H9 (cell line): ENCODE data around the gene DDX25. TPM values are rescaled to one million over a fixed set of nuclear protein-coding genes. Genes with fewer than 3 reads are reported as not detected.

Experiments used
- DNase-seq: peaks from one replicate; pipeline ENCODE4 v3.0.0-alpha.2; 2017
- H2AFZ ChIP-seq: one replicate; pipeline ENCODE4 v1.6.1; 2013; ENCODE audit warnings: mild to moderate bottlenecking, low read length, control low read depth, moderate library complexity
- H2AK5ac ChIP-seq: 2 replicates; pipeline ENCODE4 v1.6.1; 2013; ENCODE audit warnings: low read length, control low read depth, mixed read lengths; ENCODE audit not compliant: insufficient read length
- H2BK120ac ChIP-seq: one replicate; pipeline ENCODE4 v1.6.1; 2013; ENCODE audit warnings: low read depth, mild to moderate bottlenecking, low read length, control low read depth, inconsistent platforms; ENCODE audit not compliant: poor library complexity, severe bottlenecking
- H2BK12ac ChIP-seq: 2 replicates; pipeline ENCODE4 v1.6.1; 2013; ENCODE audit warnings: low read length, control low read depth, mixed read lengths, low read depth; ENCODE audit not compliant: insufficient read length
- H2BK15ac ChIP-seq: 2 replicates; pipeline ENCODE4 v1.6.1; 2013; ENCODE audit warnings: low read depth, low read length, control low read depth
- H2BK20ac ChIP-seq: one replicate; pipeline ENCODE4 v1.6.1; 2013; ENCODE audit warnings: low read depth, mild to moderate bottlenecking, low read length, control low read depth, inconsistent platforms; ENCODE audit not compliant: poor library complexity, severe bottlenecking
- H2BK5ac ChIP-seq: 2 replicates; pipeline ENCODE4 v1.6.1; 2013; ENCODE audit warnings: low read length, control low read depth, mixed read lengths; ENCODE audit not compliant: insufficient read length
- H3K14ac ChIP-seq: 2 replicates; pipeline ENCODE4 v1.6.1; 2013; ENCODE audit warnings: low read length, control low read depth; ENCODE audit not compliant: insufficient read depth
- H3K18ac ChIP-seq: 2 replicates; pipeline ENCODE4 v1.6.1; 2013; ENCODE audit warnings: low read depth, mild to moderate bottlenecking, mixed read lengths, low read length, control low read depth; ENCODE audit not compliant: insufficient read length
- H3K23ac ChIP-seq: 2 replicates; pipeline ENCODE4 v1.6.1; 2013; ENCODE audit warnings: low read length, control low read depth, mixed read lengths, low read depth; ENCODE audit not compliant: insufficient read length
- H3K23me2 ChIP-seq: 2 replicates; pipeline ENCODE4 v1.6.1; 2013; ENCODE audit warnings: low read depth, mild to moderate bottlenecking, mixed read lengths, low read length, control low read depth; ENCODE audit not compliant: insufficient read length, poor library complexity, severe bottlenecking
- H3K27ac ChIP-seq: 2 replicates; pipeline ENCODE4 v1.5.1; 2013; ENCODE audit warnings: low read length, control low read depth, mixed read lengths, low read depth; ENCODE audit not compliant: insufficient read length
- H3K27me3 ChIP-seq: 2 replicates; pipeline ENCODE4 v1.6.1; 2013; ENCODE audit warnings: low read length, control low read depth, inconsistent platforms; ENCODE audit not compliant: insufficient read depth
- H3K4ac ChIP-seq: 2 replicates; pipeline ENCODE4 v1.6.1; 2013; ENCODE audit warnings: low read depth, mild to moderate bottlenecking, control low read depth, inconsistent platforms, low read length, moderate library complexity
- H3K4me1 ChIP-seq: 2 replicates; pipeline ENCODE4 v1.6.1; 2013; ENCODE audit warnings: low read length, control low read depth, inconsistent platforms; ENCODE audit not compliant: insufficient read depth
- H3K4me2 ChIP-seq: 2 replicates; pipeline ENCODE4 v1.6.1; 2013; ENCODE audit warnings: low read length, control low read depth, mixed read lengths; ENCODE audit not compliant: insufficient read length, insufficient read depth
- H3K56ac ChIP-seq: 2 replicates; pipeline ENCODE4 v1.6.1; 2013; ENCODE audit warnings: low read depth, mild to moderate bottlenecking, mixed read lengths, low read length, control low read depth; ENCODE audit not compliant: insufficient read length
- H3K79me1 ChIP-seq: 2 replicates; pipeline ENCODE4 v1.6.1; 2013; ENCODE audit warnings: low read depth, mild to moderate bottlenecking, moderate library complexity, low read length, control low read depth, inconsistent platforms; ENCODE audit not compliant: insufficient read depth, poor library complexity, severe bottlenecking
- H3K79me2 ChIP-seq: 2 replicates; pipeline ENCODE4 v1.6.1; 2013; ENCODE audit warnings: low read length, control low read depth, inconsistent platforms; ENCODE audit not compliant: insufficient read depth
- H3K9ac ChIP-seq: 2 replicates; pipeline ENCODE4 v1.6.1; 2013; ENCODE audit warnings: low read length, control low read depth, mixed read lengths; ENCODE audit not compliant: insufficient read length; ENCODE audit errors: extremely low read depth
- H3K9me3 ChIP-seq: one replicate; pipeline ENCODE4 v1.6.1; 2013; ENCODE audit warnings: low read depth, low read length, inconsistent platforms; ENCODE audit not compliant: control insufficient read depth
- H3T11ph ChIP-seq: one replicate; pipeline ENCODE4 v1.6.1; 2013; ENCODE audit warnings: mild to moderate bottlenecking, low read length, control low read depth, inconsistent platforms
- H4K20me1 ChIP-seq: one replicate; pipeline ENCODE4 v1.6.1; 2013; ENCODE audit not compliant: control insufficient read depth, insufficient read length, insufficient read depth
- H4K5ac ChIP-seq: 2 replicates; pipeline ENCODE4 v1.6.1; 2013; ENCODE audit warnings: low read depth, mild to moderate bottlenecking, mixed read lengths, low read length, control low read depth; ENCODE audit not compliant: insufficient read length
- H4K8ac ChIP-seq: replicated peaks from 2 replicates; pipeline ENCODE4 v1.6.1; 2013; ENCODE audit warnings: low read length, control low read depth, mixed read lengths, low read depth; ENCODE audit not compliant: insufficient read length
- H4K91ac ChIP-seq: 2 replicates; pipeline ENCODE4 v1.6.1; 2013; ENCODE audit warnings: low read depth, mild to moderate bottlenecking, moderate library complexity, mixed read lengths, low read length, control low read depth; ENCODE audit not compliant: insufficient read length
- H3K27ac Mint-ChIP-seq, 3 experiments: 2 replicates in 2 of 3; 3 replicates in 1 of 3; pipeline ENCODE4 v1.8.0; 2020 to 2021; ENCODE audit warnings: mixed read lengths in 3 of 3, mild to moderate bottlenecking in 1 of 3, moderate library complexity in 1 of 3
- H3K27me3 Mint-ChIP-seq: 2 replicates; pipeline ENCODE4 v1.8.0; 2021; ENCODE audit warnings: low read depth, mild to moderate bottlenecking, moderate library complexity, mixed read lengths
- H3K36me3 Mint-ChIP-seq, 3 experiments: 2 replicates in 2 of 3; 3 replicates in 1 of 3; pipeline ENCODE4 v1.8.0; 2020 to 2021; ENCODE audit warnings: low read depth in 3 of 3, mixed read lengths in 3 of 3; ENCODE audit not compliant: insufficient read depth in 1 of 3
- H3K4me1 Mint-ChIP-seq, 2 experiments: 2 replicates each; pipeline ENCODE4 v1.8.0; 2020; ENCODE audit warnings: mixed read lengths in 2 of 2
- H3K4me3 Mint-ChIP-seq, 2 experiments: 2 replicates in 1 of 2; 3 replicates in 1 of 2; pipeline ENCODE4 v1.8.0; 2020 to 2021; ENCODE audit warnings: mild to moderate bottlenecking in 2 of 2, mixed read lengths in 2 of 2, moderate library complexity in 1 of 2
- H3K9me3 Mint-ChIP-seq, 2 experiments: 2 replicates in 1 of 2; 3 replicates in 1 of 2; pipeline ENCODE4 v1.8.0; 2020; ENCODE audit warnings: mild to moderate bottlenecking in 2 of 2, mixed read lengths in 2 of 2, moderate library complexity in 1 of 2
- WGBS: extraction: QIAGEN DNeasy Blood & Tissue Kit; methylation state at CpG from one replicate; pipeline ENCODE4 v1.1.7; 2013; ENCODE audit warnings: missing lambda C conversion rate, low lambda C conversion rate, mixed read lengths; ENCODE audit not compliant: insufficient read length; ENCODE audit errors: extremely low coverage; 5-methylcytosine and 5-hydroxymethylcytosine counted together
- total RNA-seq: library from RNA; stranded (reverse); gene quantifications from 2 replicates; pipeline ENCODE4 v1.2.1, GENCODE V29; 2021
- TF ChIP-seq, protein P1 (sequence below): fragments of 200-600 bp; sonication (generic); conservative IDR thresholded peaks from 3 replicates; pipeline ENCODE4 v1.8.0; 2021; ENCODE audit warnings: antibody characterized with exemption, mild to moderate bottlenecking

DDX25 gene
- total RNA-seq, 1 experiment from 2014 or later = 6.9 TPM

DNA sequence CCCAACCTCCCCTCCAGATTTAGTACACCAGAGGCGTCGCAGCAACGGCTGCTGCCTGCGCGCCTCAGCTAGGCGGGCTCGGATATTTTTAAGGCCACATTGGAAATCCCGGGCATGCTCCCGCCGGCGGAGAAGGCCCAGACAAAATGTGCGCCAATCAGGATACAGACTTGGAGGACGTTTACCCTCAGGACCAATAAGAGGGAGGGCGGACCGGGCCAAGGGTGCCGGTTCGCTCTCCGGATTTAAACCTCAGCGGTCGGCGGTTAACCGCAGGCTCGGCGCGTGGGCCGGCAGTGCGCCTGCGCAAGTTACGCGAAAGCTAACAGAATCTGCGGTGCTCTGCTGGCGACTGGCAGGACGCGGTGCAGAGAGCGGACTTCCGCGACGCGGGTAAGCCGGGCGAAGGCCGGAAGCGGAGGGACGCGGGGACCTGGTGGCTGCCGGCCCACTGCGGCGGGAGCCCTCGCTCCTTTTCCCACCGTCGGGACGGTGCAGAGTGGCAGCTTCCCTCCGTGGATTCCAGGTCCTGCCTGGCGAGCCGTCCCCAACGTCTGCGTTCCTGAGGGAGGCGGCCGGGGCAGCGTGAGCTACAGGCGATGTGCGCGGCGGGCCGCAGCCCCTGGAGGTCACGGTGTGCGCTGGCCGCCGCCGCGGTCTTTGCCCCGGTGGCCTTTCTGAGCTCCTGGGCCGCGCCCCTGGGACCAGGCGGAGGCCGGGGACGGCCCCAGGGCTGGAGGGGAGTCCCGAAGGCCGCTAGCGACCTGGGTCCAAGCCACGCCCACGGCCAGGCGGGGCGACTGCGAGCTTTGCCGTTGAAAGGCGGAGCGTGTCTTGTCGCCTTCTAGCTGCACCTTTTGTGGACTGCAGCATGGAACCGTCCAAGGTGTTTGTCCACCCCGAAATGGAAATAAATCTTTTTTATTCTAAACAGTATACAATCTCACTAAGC, 16.7 kb upstream of the DDX25 start, which contains the start of gene HYLS1:
Gene HYLS1 (plus strand): TSS at position 296 of the 952 bp plus-strand sequence. CDS start 11,701 bp downstream, outside the sequence.
- Histone ChIP-seq H3K14ac (peak within 1 kb of the TSS; percentile 90), H2BK20ac (no peak within 1 kb of the TSS), H3K27ac (no peak within 1 kb of the TSS), H2BK120ac (peak within 1 kb of the TSS; percentile 96), H3K4ac (peak within 1 kb of the TSS; percentile 87; the same call in 1 of the 2 replicates), H4K5ac (no peak within 1 kb of the TSS), H4K20me1 (no peaks in the 10 kb centered on the region), H2AK5ac (no peak within 1 kb of the TSS), H3T11ph (no peak within 1 kb of the TSS), H3K23ac (no peak within 1 kb of the TSS), H3K79me1 (no peaks in the 10 kb centered on the region), H3K4me1 (no peaks in the 10 kb centered on the region), H2BK5ac (no peak within 1 kb of the TSS), H3K27me3 (no peaks in the 10 kb centered on the region), H2AFZ (no peak within 1 kb of the TSS), H3K23me2 (peaks cover 11% of the 10 kb centered on the region), H3K9me3 (no peaks in the 10 kb centered on the region), H4K91ac (no peak within 1 kb of the TSS), H4K8ac (no peak within 1 kb of the TSS), H3K4me2 (peak within 1 kb of the TSS; percentile 68), H2BK12ac (no peak within 1 kb of the TSS), H3K79me2 (peaks cover 2% of the 10 kb centered on the region; the same call in 1 of the 2 replicates), H2BK15ac (no peak within 1 kb of the TSS), H3K18ac (peak within 1 kb of the TSS; percentile 87), H3K9ac (peak within 1 kb of the TSS; percentile 58), H3K56ac (no peak within 1 kb of the TSS)
- peak; percentile 97 for DNase-seq
- H3K4me3 Mint-ChIP-seq = peak within 1 kb of the TSS; percentile 72 to 79
- peaks cover 6 to 13% (median 6%) of the 10 kb centered on the region in 3 experiments for H3K36me3 Mint-ChIP-seq
- peaks cover 3% of the 10 kb centered on the region in 2 experiments; a peak in 2 of 4 replicates for H3K4me1 Mint-ChIP-seq
- peaks cover 18 to 20% of the 10 kb centered on the region in 2 experiments for H3K9me3 Mint-ChIP-seq
- TF ChIP-seq, protein P1, sequence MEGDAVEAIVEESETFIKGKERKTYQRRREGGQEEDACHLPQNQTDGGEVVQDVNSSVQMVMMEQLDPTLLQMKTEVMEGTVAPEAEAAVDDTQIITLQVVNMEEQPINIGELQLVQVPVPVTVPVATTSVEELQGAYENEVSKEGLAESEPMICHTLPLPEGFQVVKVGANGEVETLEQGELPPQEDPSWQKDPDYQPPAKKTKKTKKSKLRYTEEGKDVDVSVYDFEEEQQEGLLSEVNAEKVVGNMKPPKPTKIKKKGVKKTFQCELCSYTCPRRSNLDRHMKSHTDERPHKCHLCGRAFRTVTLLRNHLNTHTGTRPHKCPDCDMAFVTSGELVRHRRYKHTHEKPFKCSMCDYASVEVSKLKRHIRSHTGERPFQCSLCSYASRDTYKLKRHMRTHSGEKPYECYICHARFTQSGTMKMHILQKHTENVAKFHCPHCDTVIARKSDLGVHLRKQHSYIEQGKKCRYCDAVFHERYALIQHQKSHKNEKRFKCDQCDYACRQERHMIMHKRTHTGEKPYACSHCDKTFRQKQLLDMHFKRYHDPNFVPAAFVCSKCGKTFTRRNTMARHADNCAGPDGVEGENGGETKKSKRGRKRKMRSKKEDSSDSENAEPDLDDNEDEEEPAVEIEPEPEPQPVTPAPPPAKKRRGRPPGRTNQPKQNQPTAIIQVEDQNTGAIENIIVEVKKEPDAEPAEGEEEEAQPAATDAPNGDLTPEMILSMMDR = 0 out of 3 replicates have a peak, but pooled peaks have one; percentile 28
- no peak within 1 kb of the TSS for H3K27ac Mint-ChIP-seq
- WGBS = no CpG with 5 or more reads among the region's 91 CpGs
- H3K27me3 Mint-ChIP-seq = peaks cover 13% of the 10 kb centered on the region
